HUES64 (cell line): ENCODE data around the gene CSHL1.
"Not testable (repeated sequence)": the region's sequence is repeated elsewhere in the genome, so short reads cannot be mapped to it uniquely, and the experiment has no call there.

Experiments
- H3K27ac ChIP-seq: 2 replicates; pipeline ENCODE4 v1.7.0; 2013; ENCODE audit warnings: low read depth, low read length, inconsistent platforms
- H3K27me3 ChIP-seq: 2 replicates; pipeline ENCODE4 v1.6.1; 2013; ENCODE audit warnings: mild to moderate bottlenecking, low read length; ENCODE audit not compliant: insufficient read depth
- H3K36me3 ChIP-seq: 2 replicates; pipeline ENCODE4 v1.6.1; 2013; ENCODE audit warnings: mild to moderate bottlenecking, low read length; ENCODE audit not compliant: insufficient read depth
- H3K4me1 ChIP-seq: 2 replicates; pipeline ENCODE4 v1.6.1; 2013; ENCODE audit warnings: mild to moderate bottlenecking, low read length, moderate library complexity; ENCODE audit not compliant: insufficient read depth
- H3K4me3 ChIP-seq: 2 replicates; pipeline ENCODE4 v1.5.1; 2013; ENCODE audit warnings: mild to moderate bottlenecking, low read length, moderate library complexity
- H3K9ac ChIP-seq: 2 replicates; pipeline ENCODE4 v1.6.1; 2013; ENCODE audit warnings: mild to moderate bottlenecking, low read depth, low read length
- H3K9me3 ChIP-seq: 2 replicates; pipeline ENCODE4 v1.6.1; 2013; ENCODE audit warnings: low read depth, low read length; ENCODE audit not compliant: insufficient read depth
- WGBS: fragments of 150-250, 120-280 bp; methylation state at CpG from one replicate; pipeline ENCODE4 v1.1.7; 2013; ENCODE audit warnings: missing lambda C conversion rate; 5-methylcytosine and 5-hydroxymethylcytosine counted together

CSHL1 gene

GRCh38 chr17:63917206-63917605 lies 6.1 kb upstream of the CSHL1 start:
- not testable (repeated sequence) for H3K27ac ChIP-seq, H3K36me3 ChIP-seq, H3K9ac ChIP-seq, H3K4me3 ChIP-seq, H3K27me3 ChIP-seq, H3K4me1 ChIP-seq, H3K9me3 ChIP-seq
- 92% methylated on average over 10 of the region's 11 CpGs for WGBS

- no peak overlapping the region for H3K27ac ChIP-seq
- no peaks in the 10 kb centered on the region for H3K36me3 ChIP-seq
- WGBS: 93% methylated on average over 12 of the region's 12 CpGs
- no peaks in the 10 kb centered on the region for H3K4me1 ChIP-seq
- H3K9ac ChIP-seq: no peak overlapping the region
- no peak overlapping the region for H3K4me3 ChIP-seq
- H3K9me3 ChIP-seq: no peaks in the 10 kb centered on the region
- no peaks in the 10 kb centered on the region; the same call in 1 of the 2 replicates for H3K27me3 ChIP-seq
Measured at GRCh38 chr17:63916566-63917185, 5.6 kb upstream of the CSHL1 start.

GRCh38 chr17:63915753-63916152 lies 4.7 kb upstream of the CSHL1 start:
- H3K4me3 ChIP-seq, H3K36me3 ChIP-seq, H3K9me3 ChIP-seq, H3K27me3 ChIP-seq, H3K9ac ChIP-seq, H3K27ac ChIP-seq, H3K4me1 ChIP-seq: not testable (repeated sequence)
- 91% methylated on average over 10 of the region's 10 CpGs for WGBS

- Histone ChIP-seq H3K4me3 (no peak overlapping the region), H3K27ac (no peak overlapping the region), H3K36me3 (no peaks in the 10 kb centered on the region), H3K9ac (no peak overlapping the region), H3K27me3 (no peaks in the 10 kb centered on the region; the same call in 1 of the 2 replicates), H3K4me1 (no peaks in the 10 kb centered on the region), H3K9me3 (no peaks in the 10 kb centered on the region)
- 94% methylated on average over 7 of the region's 7 CpGs for WGBS
Measured at GRCh38 chr17:63914471-63914870, 3.4 kb upstream of the CSHL1 start.

- H3K4me3 ChIP-seq: no peak overlapping the region
- no peaks in the 10 kb centered on the region; the same call in 1 of the 2 replicates for H3K27me3 ChIP-seq
- 58% methylated on average over 6 of the region's 8 CpGs for WGBS
Measured at GRCh38 chr17:63911657-63912100, 621 bp upstream of the CSHL1 start.

GRCh38 chr17:63910096-63910495 lies 962 bp downstream of the CSHL1 start:
- H3K27me3 ChIP-seq: no peaks in the 10 kb centered on the region; the same call in 1 of the 2 replicates
- H3K9ac ChIP-seq: no peak overlapping the region
- no peak overlapping the region for H3K4me3 ChIP-seq
- no peaks in the 10 kb centered on the region for H3K36me3 ChIP-seq
- WGBS: 86% methylated on average over 14 of the region's 14 CpGs
- H3K27ac ChIP-seq: no peak overlapping the region
- H3K4me1 ChIP-seq: peaks cover 9% of the 10 kb centered on the region
- H3K9me3 ChIP-seq: no peaks in the 10 kb centered on the region

More at GRCh38 chr17:63911657-63912100, 621 bp upstream of the CSHL1 start:
- no peaks in the 10 kb centered on the region for H3K9me3 ChIP-seq
- H3K36me3 ChIP-seq: no peaks in the 10 kb centered on the region
- H3K9ac ChIP-seq: no peak overlapping the region
- no peak overlapping the region for H3K27ac ChIP-seq
- H3K4me1 ChIP-seq: peaks cover 9% of the 10 kb centered on the region

- WGBS: 95% methylated on average over 9 of the region's 10 CpGs
- H3K4me3 ChIP-seq, H3K36me3 ChIP-seq, H3K9me3 ChIP-seq, H3K27me3 ChIP-seq, H3K27ac ChIP-seq, H3K9ac ChIP-seq, H3K4me1 ChIP-seq: not testable (repeated sequence)
Measured at GRCh38 chr17:63909586-63909985, 1.5 kb downstream of the CSHL1 start.

- not testable (repeated sequence) for H3K4me1 ChIP-seq, H3K27me3 ChIP-seq, H3K4me3 ChIP-seq, H3K9ac ChIP-seq, H3K9me3 ChIP-seq, H3K27ac ChIP-seq, H3K36me3 ChIP-seq
- WGBS: 70% methylated on average over 6 of the region's 12 CpGs
Measured at GRCh38 chr17:63907161-63907778, 3.8 kb downstream of the CSHL1 start.

- H3K4me1 ChIP-seq, H3K27ac ChIP-seq, H3K9me3 ChIP-seq, H3K4me3 ChIP-seq, H3K36me3 ChIP-seq, H3K9ac ChIP-seq, H3K27me3 ChIP-seq: not testable (repeated sequence)
- 90% methylated on average over 8 of the region's 8 CpGs for WGBS
Measured at GRCh38 chr17:63904796-63905195, 6.3 kb downstream of the CSHL1 start.

- H3K27ac ChIP-seq, H3K27me3 ChIP-seq, H3K9me3 ChIP-seq, H3K36me3 ChIP-seq, H3K9ac ChIP-seq, H3K4me1 ChIP-seq, H3K4me3 ChIP-seq: not testable (repeated sequence)
- WGBS: 55% methylated on average over 5 of the region's 5 CpGs
Measured at GRCh38 chr17:63903787-63904201, 7.3 kb downstream of the CSHL1 start.

GRCh38 chr17:63901971-63902370 lies 9.1 kb downstream of the CSHL1 start:
- 93% methylated on average over 2 of the region's 2 CpGs for WGBS
- H3K36me3 ChIP-seq: not testable (repeated sequence)

More at GRCh38 chr17:63901971-63902370, 9.1 kb downstream of the CSHL1 start:
- not testable (repeated sequence) for H3K27ac ChIP-seq, H3K4me1 ChIP-seq, H3K4me3 ChIP-seq, H3K9ac ChIP-seq, H3K27me3 ChIP-seq, H3K9me3 ChIP-seq
